KMS-11 (cell line): ENCODE results near the gene SDR42E2.

Source experiments
- H2AFZ ChIP-seq: fragments of 200-600 bp; sonication (generic); 2 replicates; pipeline ENCODE4 v1.6.1; 2016; ENCODE audit warnings: antibody characterized with exemption, mixed run types, low read depth
- H3K27ac ChIP-seq: fragments of 200-600 bp; sonication (generic); 2 replicates; pipeline ENCODE4 v1.6.1; 2016; ENCODE audit warnings: mild to moderate bottlenecking, mixed run types
- H3K27me3 ChIP-seq: fragments of 200-600 bp; sonication (generic); 2 replicates; pipeline ENCODE4 v1.6.1; 2017; ENCODE audit warnings: mild to moderate bottlenecking, low read depth, mixed run types, moderate library complexity; ENCODE audit not compliant: insufficient read depth
- H3K36me3 ChIP-seq: fragments of 200-600 bp; sonication (generic); 2 replicates; pipeline ENCODE4 v1.6.1; 2017; ENCODE audit warnings: mild to moderate bottlenecking, mixed run types; ENCODE audit not compliant: insufficient read depth
- H3K4me1 ChIP-seq: fragments of 200-600 bp; sonication (generic); 2 replicates; pipeline ENCODE4 v1.6.1; 2016; ENCODE audit warnings: mild to moderate bottlenecking, low read depth, mixed run types; ENCODE audit not compliant: poor library complexity, severe bottlenecking
- H3K4me2 ChIP-seq: fragments of 200-600 bp; sonication (generic); 2 replicates; pipeline ENCODE4 v1.7.0; 2016; ENCODE audit warnings: mild to moderate bottlenecking, mixed run types
- H3K4me3 ChIP-seq: fragments of 200-600 bp; sonication (generic); IDR thresholded peaks from 2 replicates; pipeline ENCODE4 v1.6.1; 2017; ENCODE audit warnings: low read depth, low read length, mixed read lengths; ENCODE audit not compliant: insufficient read depth
- H3K79me2 ChIP-seq: fragments of 200-600 bp; sonication (generic); 2 replicates; pipeline ENCODE4 v1.6.1; 2016; ENCODE audit warnings: low read depth, mixed run types; ENCODE audit not compliant: insufficient read depth
- H3K9ac ChIP-seq: fragments of 200-600 bp; sonication (generic); 2 replicates; pipeline ENCODE4 v1.6.1; 2016; ENCODE audit warnings: mild to moderate bottlenecking, mixed run types
- H4K20me1 ChIP-seq: fragments of 200-600 bp; sonication (generic); 2 replicates; pipeline ENCODE4 v1.6.1; 2016; ENCODE audit warnings: mild to moderate bottlenecking, mixed run types; ENCODE audit not compliant: insufficient read depth
- CTCF ChIP-seq: fragments of 200-600 bp; sonication (generic); conservative IDR thresholded peaks from 2 replicates; pipeline ENCODE4 v1.6.1; 2017; ENCODE audit warnings: low read depth, mild to moderate bottlenecking, antibody characterized with exemption, low read length, moderate library complexity, mixed read lengths

SDR42E2 gene

GRCh38 chr16:22233037-22233372 lies 70.7 kb downstream of the SDR42E2 start:
- H3K27me3 ChIP-seq, result no peaks in the 10 kb centered on the region
- no peak overlapping the region for H2AFZ ChIP-seq
- H3K36me3 ChIP-seq, result no peaks in the 10 kb centered on the region
- no peak overlapping the region for H3K9ac ChIP-seq
- no peaks in the 10 kb centered on the region for H3K79me2 ChIP-seq
- TF ChIP-seq CTCF, result no peak
- H3K27ac ChIP-seq, result no peak overlapping the region
- H4K20me1 ChIP-seq, result no peaks in the 10 kb centered on the region
- H3K4me3 ChIP-seq, result no peak overlapping the region
- H3K4me1 ChIP-seq, result no peaks in the 10 kb centered on the region
- no peak overlapping the region for H3K4me2 ChIP-seq

- TF ChIP-seq CTCF, result no peak
- no peaks in the 10 kb centered on the region for H3K79me2 ChIP-seq
- H3K9ac ChIP-seq, result no peak overlapping the region
- no peaks in the 10 kb centered on the region for H3K36me3 ChIP-seq
- H3K27ac ChIP-seq, result no peak overlapping the region
- H4K20me1 ChIP-seq, result no peaks in the 10 kb centered on the region
- no peak overlapping the region for H3K4me2 ChIP-seq
- no peak overlapping the region for H3K4me3 ChIP-seq
- H3K27me3 ChIP-seq, result no peaks in the 10 kb centered on the region
- peaks cover 8% of the 10 kb centered on the region for H3K4me1 ChIP-seq
- no peak overlapping the region for H2AFZ ChIP-seq
Observed at GRCh38 chr16:22235839-22236745, 73.8 kb downstream of the SDR42E2 start.

GRCh38 chr16:22239131-22239805 lies 77.0 kb downstream of the SDR42E2 start:
- Histone ChIP-seq H3K4me3 (no peak overlapping the region), H4K20me1 (no peaks in the 10 kb centered on the region), H3K4me2 (no peak overlapping the region), H3K27ac (no peak overlapping the region), H2AFZ (no peak overlapping the region), H3K4me1 (peaks cover 8% of the 10 kb centered on the region), H3K27me3 (no peaks in the 10 kb centered on the region), H3K36me3 (no peaks in the 10 kb centered on the region), H3K9ac (no peak overlapping the region), H3K79me2 (no peaks in the 10 kb centered on the region)
- TF ChIP-seq CTCF, result no peak

- Histone ChIP-seq H3K36me3 (no peaks in the 10 kb centered on the region), H3K4me3 (no peak overlapping the region), H3K4me1 (peaks cover 8% of the 10 kb centered on the region), H3K27ac (no peak overlapping the region), H3K4me2 (no peak overlapping the region), H2AFZ (no peak overlapping the region), H3K9ac (no peak overlapping the region), H3K79me2 (no peaks in the 10 kb centered on the region), H3K27me3 (no peaks in the 10 kb centered on the region), H4K20me1 (no peaks in the 10 kb centered on the region)
- no peak for TF ChIP-seq CTCF
Observed at GRCh38 chr16:22240023-22240710, 77.9 kb downstream of the SDR42E2 start.
